HepG2 (cell line): ENCODE results near the gene KMT5C. TPM values are rescaled to one million over a fixed set of nuclear protein-coding genes. Genes with fewer than 3 reads are reported as not detected.
A peak's percentile ranks its signal among the peaks of the same experiment; 100 is the strongest.

Source experiments
- AGO2 ChIP-seq: fragments of 200-400 bp; formaldehyde crosslinking; optimal IDR thresholded peaks from 2 replicates; pipeline ENCODE3; 2017; ENCODE audit warnings: mild to moderate bottlenecking, low read depth, low read length, moderate library complexity
- AHDC1 ChIP-seq: sonication (generic); formaldehyde crosslinking; IDR thresholded peaks from 2 replicates; pipeline ENCODE4 v1.5.1; 2020; ENCODE audit warnings: mild to moderate bottlenecking, missing genetic modification reagents, borderline replicate concordance
- CREB1 ChIP-seq, 2 experiments: fragments of 450-650 bp in 1 of 2; IDR thresholded peaks; 2 replicates each; pipeline ENCODE4 v1.6.1; 2016 to 2017; ENCODE audit warnings: control low read depth in 1 of 2, mild to moderate bottlenecking in 1 of 2, missing compliant biosample characterization in 1 of 2, missing genetic modification characterization in 1 of 2
- DZIP1 ChIP-seq: sonication (generic); formaldehyde crosslinking; IDR thresholded peaks from 2 replicates; pipeline ENCODE4 v1.5.0; 2020; ENCODE audit warnings: mild to moderate bottlenecking, missing genetic modification reagents
- EP300 ChIP-seq, 3 experiments: sonication (generic) in 1 of 3; formaldehyde crosslinking in 1 of 3; IDR thresholded peaks; 2 replicates each; pipeline versions ENCODE4 v1.5.1 to v1.6.1; 2011 to 2020; ENCODE audit warnings: low read depth in 2 of 3, low read length in 2 of 3, borderline replicate concordance in 1 of 3, improper control_type of control experiment in 1 of 3, mild to moderate bottlenecking in 1 of 3, missing genetic modification reagents in 1 of 3, moderate library complexity in 1 of 3
- ETV5 ChIP-seq: IDR thresholded peaks from 2 replicates; pipeline ENCODE4 v1.6.1; 2018; ENCODE audit warnings: missing biosample characterization, missing genetic modification reagents, inconsistent platforms, borderline replicate concordance
- FOSL2 ChIP-seq: sonication (generic); formaldehyde crosslinking; IDR thresholded peaks from 2 replicates; pipeline ENCODE4 v1.4.0; 2020; ENCODE audit warnings: missing genetic modification reagents
- GABPA ChIP-seq, 2 experiments: IDR thresholded peaks; 2 replicates each; pipeline ENCODE4 v1.6.1; 2011 to 2016; ENCODE audit warnings: low read depth in 2 of 2, low read length in 1 of 2, missing biosample characterization in 1 of 2, missing genetic modification characterization in 1 of 2
- GABPB1 ChIP-seq: IDR thresholded peaks from 2 replicates; pipeline ENCODE4 v1.6.1; 2016; ENCODE audit warnings: mild to moderate bottlenecking, missing genetic modification reagents, moderate library complexity, missing compliant biosample characterization
- HDAC1 ChIP-seq: sonication (generic); formaldehyde crosslinking; IDR thresholded peaks from 2 replicates; pipeline ENCODE4 v1.5.1; 2020; ENCODE audit warnings: mild to moderate bottlenecking, missing genetic modification reagents
- KDM6A ChIP-seq: IDR thresholded peaks from 2 replicates; pipeline ENCODE4 v1.6.1; 2016; ENCODE audit warnings: low read depth
- TERF1 ChIP-seq: sonication (generic); formaldehyde crosslinking; IDR thresholded peaks from 2 replicates; pipeline ENCODE4 v1.8.0; 2022; ENCODE audit warnings: mild to moderate bottlenecking, missing genetic modification reagents, moderate library complexity
- ZIK1 ChIP-seq: sonication (generic); formaldehyde crosslinking; IDR thresholded peaks from 2 replicates; pipeline ENCODE4 v1.5.0; 2020; ENCODE audit warnings: mild to moderate bottlenecking, low read depth, missing genetic modification reagents, borderline replicate concordance
- ZNF180 ChIP-seq: sonication (generic); formaldehyde crosslinking; IDR thresholded peaks from 2 replicates; pipeline ENCODE4 v1.4.0; 2020; ENCODE audit warnings: low read depth, missing genetic modification reagents, borderline replicate concordance
- ZNF572 ChIP-seq: sonication (generic); formaldehyde crosslinking; IDR thresholded peaks from 2 replicates; pipeline ENCODE4 v1.5.1; 2020; ENCODE audit warnings: mild to moderate bottlenecking, missing genetic modification reagents
- ZNF75D ChIP-seq: sonication (generic); formaldehyde crosslinking; IDR thresholded peaks from 2 replicates; pipeline ENCODE4 v1.8.1; 2023; ENCODE audit warnings: missing genetic modification reagents, mild to moderate bottlenecking, borderline replicate concordance
- ZNF891 ChIP-seq: sonication (generic); formaldehyde crosslinking; IDR thresholded peaks from 2 replicates; pipeline ENCODE4 v1.5.0; 2020; ENCODE audit warnings: mild to moderate bottlenecking, missing genetic modification reagents
- ZSCAN30 ChIP-seq: sonication (generic); formaldehyde crosslinking; IDR thresholded peaks from 2 replicates; pipeline ENCODE4 v1.5.0; 2020; ENCODE audit warnings: mild to moderate bottlenecking, missing genetic modification reagents
- polyA plus RNA-seq, 8 experiments: library from polyadenylated mRNA; depleted of rRNA in 3 of 8; stranded (reverse) in 7 of 8; unstranded in 1 of 8; fragments of >200 nt; fragmentation: Illumina TruSeq in 4 of 8; extraction: Trizol in 4 of 8; gene quantifications; 2 replicates each; pipeline versions ENCODE4 v1.2.1 to v1.2.3, GENCODE V29; 2011 to 2016; ENCODE audit warnings: low read depth in 4 of 8, missing spikeins in 1 of 8, mixed read lengths in 1 of 8; ENCODE audit not compliant: insufficient read depth in 1 of 8
- total RNA-seq, 5 experiments: library from RNA; depleted of rRNA; stranded (reverse); fragments of >200 nt; fragmentation: Illumina TruSeq; extraction: Trizol; gene quantifications; 2 replicates each; pipeline ENCODE4 v1.2.3, GENCODE V29; 2016; ENCODE audit warnings: low read depth in 1 of 5

The KMT5C gene
- total and polyA plus RNA-seq, 2 of the 13 experiments (the other 11 are each of a cell fraction or from before 2014, with no cell fraction given): 5.5 to 9.0 TPM

- TF ChIP-seq AHDC1 (no peak), ETV5 (CRISPR knock-in tag) (peak; percentile 80; the same call in 1 of the 2 replicates), GABPA (IDR thresholded peaks at IDR 0.05; ENCODE audit: low read depth, low read length) (no peak), GABPA (CRISPR knock-in tag; IDR thresholded peaks at IDR 0.05; ENCODE audit: low read depth) (peak; percentile 69; the same call in 1 of the 2 replicates), GABPB1 (CRISPR knock-in tag) (peak; percentile 78), TERF1 (no peak), AGO2 (no peak), FOSL2 (CRISPR knock-in tag) (peak; percentile 90), HDAC1 (0 out of 2 replicates have a peak, but pooled peaks have one; percentile 19), ZNF891 (CRISPR knock-in tag) (no peak), EP300 (IDR thresholded peaks at IDR 0.05; ENCODE audit: low read depth in 2 of 2, low read length in 2 of 2) (peak in 1 of 2 experiments; percentile 32; a peak in 1 of 4 replicates), EP300 (CRISPR knock-in tag; IDR thresholded peaks at IDR 0.05; ENCODE audit: borderline replicate concordance) (no peak), DZIP1 (CRISPR knock-in tag) (no peak), ZNF180 (CRISPR knock-in tag) (no peak), ZNF75D (no peak), KDM6A (CRISPR knock-in tag) (0 out of 2 replicates have a peak, but pooled peaks have one; percentile 40), CREB1 (IDR thresholded peaks at IDR 0.05) (peak; percentile 21; the same call in 1 of the 2 replicates), CREB1 (CRISPR knock-in tag; IDR thresholded peaks at IDR 0.05) (peak; percentile 26; the same call in 1 of the 2 replicates), ZNF572 (CRISPR knock-in tag) (no peak), ZIK1 (CRISPR knock-in tag) (no peak), ZSCAN30 (CRISPR knock-in tag) (no peak)
These were observed 32.8 kb downstream of the KMT5C start (continued) for GRCh38 chr19:55372316-55373081.
